ENCODE data around the gene CPNE9. TPM values are rescaled to one million over a fixed set of nuclear protein-coding genes. Genes with fewer than 3 reads are reported as not detected.

Gene CPNE9
- polyA plus RNA-seq, 2 of the 4 experiments (the other 2 are of a cell fraction): 0.03 TPM; not detected in 1

DNA sequence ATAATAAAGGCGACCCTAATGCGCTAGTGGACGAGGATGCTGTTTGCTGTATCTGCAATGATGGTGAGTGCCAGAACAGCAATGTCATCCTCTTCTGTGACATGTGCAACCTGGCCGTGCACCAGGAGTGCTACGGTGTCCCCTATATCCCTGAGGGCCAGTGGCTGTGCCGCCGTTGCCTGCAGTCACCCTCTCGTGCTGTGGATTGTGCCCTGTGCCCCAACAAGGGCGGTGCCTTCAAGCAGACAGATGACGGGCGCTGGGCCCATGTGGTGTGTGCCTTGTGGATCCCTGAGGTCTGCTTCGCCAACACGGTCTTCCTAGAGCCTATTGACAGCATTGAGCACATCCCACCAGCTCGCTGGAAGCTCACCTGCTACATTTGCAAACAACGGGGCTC, 35.5 kb downstream of the CPNE9 start:
- WGBS (ENCODE audit: missing lambda C conversion rate): 93% methylated on average over 10 of the region's 15 CpGs
- CTCF ChIA-PET: interaction anchor here (1.2 to 2.2 kb wide), 3 partner anchors 10 to 23 kb away, joined by 3 to 10 read pairs (median 5); no protein-coding TSS in a partner anchor
- no peaks in the 10 kb centered on the region for H3K4me1 ChIP-seq
- DNase-seq (ENCODE audit: low read depth in 1 of 2, low spot score in 1 of 2) (no peak), ATAC-seq (no peak), FAIRE-seq (no peak)
- H3K27ac ChIP-seq: no peak overlapping the region
- TF ChIP-seq EHF (CRISPR knock-in tag; IDR thresholded peaks at IDR 0.05): no peak
- TF ChIP-seq RCOR1 (IDR thresholded peaks at IDR 0.05; ENCODE audit: low read depth, low read length): no peak
- TF ChIP-seq POLR2AphosphoS2 (conservative IDR thresholded peaks at IDR 0.05; ENCODE audit: low read length): no peak
- no peak for TF ChIP-seq CBX2 (IDR thresholded peaks at IDR 0.05; ENCODE audit: borderline replicate concordance, low read depth)
- TF ChIP-seq HEYL (CRISPR knock-in tag; IDR thresholded peaks at IDR 0.05): no peak
- no peak for TF ChIP-seq PHF8 (IDR thresholded peaks at IDR 0.05; ENCODE audit: borderline replicate concordance, low read depth)
- no peak for TF ChIP-seq MAZ (IDR thresholded peaks at IDR 0.05; ENCODE audit: borderline replicate concordance, low read depth, low read length)
- TF ChIP-seq MYC (IDR thresholded peaks at IDR 0.05; ENCODE audit: borderline replicate concordance, low read length): no peak
- no peak for TF ChIP-seq RFX5 (IDR thresholded peaks at IDR 0.05)
- TF ChIP-seq RARB (CRISPR knock-in tag; IDR thresholded peaks at IDR 0.05): no peak
- no peak for TF ChIP-seq CEBPB (IDR thresholded peaks at IDR 0.05)
- TF ChIP-seq CHD4 (IDR thresholded peaks at IDR 0.05; ENCODE audit: borderline replicate concordance): no peak
- no peak for TF ChIP-seq FOSB (CRISPR knock-in tag; IDR thresholded peaks at IDR 0.05)
- TF ChIP-seq BHLHE40 (IDR thresholded peaks at IDR 0.05; ENCODE audit: low read depth, low read length): no peak
- TF ChIP-seq ZC3H11A (IDR thresholded peaks at IDR 0.05): no peak
- TF ChIP-seq, protein P1, sequence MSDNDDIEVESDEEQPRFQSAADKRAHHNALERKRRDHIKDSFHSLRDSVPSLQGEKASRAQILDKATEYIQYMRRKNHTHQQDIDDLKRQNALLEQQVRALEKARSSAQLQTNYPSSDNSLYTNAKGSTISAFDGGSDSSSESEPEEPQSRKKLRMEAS (IDR thresholded peaks at IDR 0.05): no peak
- H3K9me3 ChIP-seq: no peaks in the 10 kb centered on the region
- no peak overlapping the region for H3K4me2 ChIP-seq
- POLR2A ChIA-PET: no interaction called here
- no peak overlapping the region for H3K4me3 ChIP-seq

DNA sequence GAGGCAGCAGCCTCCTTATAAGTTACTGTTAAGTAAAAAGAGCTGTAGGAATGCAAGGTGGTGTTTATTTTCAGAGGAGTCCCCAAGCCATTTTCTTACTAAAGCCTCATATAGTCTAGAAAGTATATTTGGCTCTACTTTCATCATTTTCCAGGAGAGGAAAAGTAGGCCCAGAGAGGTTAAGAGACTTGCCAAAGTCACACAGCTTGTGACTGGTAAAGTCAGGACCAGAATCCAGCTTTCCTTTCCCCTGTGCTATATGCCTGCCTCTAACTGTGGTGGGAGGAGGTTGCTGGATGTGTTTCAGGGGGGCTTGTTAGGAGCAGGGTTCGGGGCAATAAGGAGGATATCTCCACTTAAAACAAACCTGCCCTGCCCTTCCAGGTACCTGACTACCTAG, 38.9 kb downstream of the CPNE9 start:
- 100% methylated on average over 1 of the region's 1 CpG for WGBS (ENCODE audit: missing lambda C conversion rate)
- CTCF ChIA-PET: interaction anchor here (1.0 to 3.5 kb wide), 3 partner anchors 8 to 27 kb away, joined by 3 to 18 read pairs (median 5); partner anchors contain the start of gene BRPF1
- H3K4me2 ChIP-seq: no peak overlapping the region
- no peaks in the 10 kb centered on the region for H3K4me1 ChIP-seq
- DNase-seq (ENCODE audit: low read depth in 1 of 2, low spot score in 1 of 2): no peak
- no peaks in the 10 kb centered on the region for H3K9me3 ChIP-seq
- no peak for ATAC-seq
- H3K27ac ChIP-seq: no peak overlapping the region
- no peak for TF ChIP-seq ZNF302 (CRISPR knock-in tag; IDR thresholded peaks at IDR 0.05)
- TF ChIP-seq CBX8 (IDR thresholded peaks at IDR 0.05): no peak
- peak; percentile 60 for TF ChIP-seq ZFP36 (IDR thresholded peaks at IDR 0.05; ENCODE audit: borderline replicate concordance, partially characterized antibody)
- TF ChIP-seq FOSL2 (IDR thresholded peaks at IDR 0.05): no peak
- TF ChIP-seq FOSL2 (CRISPR knock-in tag; IDR thresholded peaks at IDR 0.05): no peak
- H3K4me3 ChIP-seq: no peak overlapping the region
- POLR2A ChIA-PET: no interaction called here
- FAIRE-seq: no peak

DNA sequence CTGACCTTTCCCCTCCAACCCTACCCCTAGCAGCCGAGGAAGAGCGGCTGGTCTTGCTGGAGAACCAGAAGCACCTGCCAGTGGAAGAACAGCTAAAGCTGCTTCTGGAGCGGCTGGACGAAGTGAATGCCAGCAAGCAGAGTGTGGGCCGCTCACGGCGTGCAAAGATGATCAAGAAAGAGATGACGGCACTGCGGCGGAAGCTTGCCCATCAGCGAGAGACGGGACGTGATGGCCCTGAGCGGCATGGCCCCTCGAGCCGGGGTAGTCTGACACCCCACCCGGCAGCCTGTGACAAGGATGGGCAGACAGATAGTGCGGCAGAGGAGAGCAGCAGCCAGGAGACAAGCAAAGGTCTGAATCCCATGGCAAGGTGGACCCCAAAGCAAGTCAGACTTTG, 39.9 kb downstream of the CPNE9 start:
- no peak for FAIRE-seq
- Histone ChIP-seq H3K27ac (no peak overlapping the region), H3K4me3 (no peak overlapping the region), H3K4me1 (no peaks in the 10 kb centered on the region), H3K4me2 (no peak overlapping the region), H3K9me3 (no peaks in the 10 kb centered on the region)
- WGBS (ENCODE audit: missing lambda C conversion rate): 94% methylated on average over 18 of the region's 18 CpGs
- ChIA-PET CTCF (interaction anchor here (1.3 to 3.5 kb wide), 2 partner anchors 11 to 28 kb away, joined by 5 to 18 read pairs; partner anchors contain the start of gene BRPF1), POLR2A (no interaction called here)
- DNase-seq (ENCODE audit: low read depth in 1 of 2, low spot score in 1 of 2): no peak
- ATAC-seq: no peak
- TF ChIP-seq NR3C1 (IDR thresholded peaks at IDR 0.05) (no peak), HDAC2 (IDR thresholded peaks at IDR 0.05) (no peak), NFE2L2 (conservative IDR thresholded peaks at IDR 0.05; ENCODE audit: low read length) (no peak), EHMT2 (IDR thresholded peaks at IDR 0.05; ENCODE audit: low read depth) (no peak), MAZ (IDR thresholded peaks at IDR 0.05; ENCODE audit: borderline replicate concordance, low read depth, low read length) (no peak), FOSL2 (IDR thresholded peaks at IDR 0.05) (no peak), FOSL2 (CRISPR knock-in tag; IDR thresholded peaks at IDR 0.05) (no peak), CHD4 (IDR thresholded peaks at IDR 0.05; ENCODE audit: borderline replicate concordance) (no peak), CBX8 (IDR thresholded peaks at IDR 0.05) (no peak)
- TF ChIP-seq, protein P2, sequence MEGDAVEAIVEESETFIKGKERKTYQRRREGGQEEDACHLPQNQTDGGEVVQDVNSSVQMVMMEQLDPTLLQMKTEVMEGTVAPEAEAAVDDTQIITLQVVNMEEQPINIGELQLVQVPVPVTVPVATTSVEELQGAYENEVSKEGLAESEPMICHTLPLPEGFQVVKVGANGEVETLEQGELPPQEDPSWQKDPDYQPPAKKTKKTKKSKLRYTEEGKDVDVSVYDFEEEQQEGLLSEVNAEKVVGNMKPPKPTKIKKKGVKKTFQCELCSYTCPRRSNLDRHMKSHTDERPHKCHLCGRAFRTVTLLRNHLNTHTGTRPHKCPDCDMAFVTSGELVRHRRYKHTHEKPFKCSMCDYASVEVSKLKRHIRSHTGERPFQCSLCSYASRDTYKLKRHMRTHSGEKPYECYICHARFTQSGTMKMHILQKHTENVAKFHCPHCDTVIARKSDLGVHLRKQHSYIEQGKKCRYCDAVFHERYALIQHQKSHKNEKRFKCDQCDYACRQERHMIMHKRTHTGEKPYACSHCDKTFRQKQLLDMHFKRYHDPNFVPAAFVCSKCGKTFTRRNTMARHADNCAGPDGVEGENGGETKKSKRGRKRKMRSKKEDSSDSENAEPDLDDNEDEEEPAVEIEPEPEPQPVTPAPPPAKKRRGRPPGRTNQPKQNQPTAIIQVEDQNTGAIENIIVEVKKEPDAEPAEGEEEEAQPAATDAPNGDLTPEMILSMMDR (IDR thresholded peaks at IDR 0.05): no peak
- TF ChIP-seq, protein P3, sequence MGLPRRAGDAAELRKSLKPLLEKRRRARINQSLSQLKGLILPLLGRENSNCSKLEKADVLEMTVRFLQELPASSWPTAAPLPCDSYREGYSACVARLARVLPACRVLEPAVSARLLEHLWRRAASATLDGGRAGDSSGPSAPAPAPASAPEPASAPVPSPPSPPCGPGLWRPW (IDR thresholded peaks at IDR 0.05): no peak
- TF ChIP-seq, protein P4, sequence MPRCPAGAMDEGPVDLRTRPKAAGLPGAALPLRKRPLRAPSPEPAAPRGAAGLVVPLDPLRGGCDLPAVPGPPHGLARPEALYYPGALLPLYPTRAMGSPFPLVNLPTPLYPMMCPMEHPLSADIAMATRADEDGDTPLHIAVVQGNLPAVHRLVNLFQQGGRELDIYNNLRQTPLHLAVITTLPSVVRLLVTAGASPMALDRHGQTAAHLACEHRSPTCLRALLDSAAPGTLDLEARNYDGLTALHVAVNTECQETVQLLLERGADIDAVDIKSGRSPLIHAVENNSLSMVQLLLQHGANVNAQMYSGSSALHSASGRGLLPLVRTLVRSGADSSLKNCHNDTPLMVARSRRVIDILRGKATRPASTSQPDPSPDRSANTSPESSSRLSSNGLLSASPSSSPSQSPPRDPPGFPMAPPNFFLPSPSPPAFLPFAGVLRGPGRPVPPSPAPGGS (IDR thresholded peaks at IDR 0.05): no peak
- TF ChIP-seq, protein P5, sequence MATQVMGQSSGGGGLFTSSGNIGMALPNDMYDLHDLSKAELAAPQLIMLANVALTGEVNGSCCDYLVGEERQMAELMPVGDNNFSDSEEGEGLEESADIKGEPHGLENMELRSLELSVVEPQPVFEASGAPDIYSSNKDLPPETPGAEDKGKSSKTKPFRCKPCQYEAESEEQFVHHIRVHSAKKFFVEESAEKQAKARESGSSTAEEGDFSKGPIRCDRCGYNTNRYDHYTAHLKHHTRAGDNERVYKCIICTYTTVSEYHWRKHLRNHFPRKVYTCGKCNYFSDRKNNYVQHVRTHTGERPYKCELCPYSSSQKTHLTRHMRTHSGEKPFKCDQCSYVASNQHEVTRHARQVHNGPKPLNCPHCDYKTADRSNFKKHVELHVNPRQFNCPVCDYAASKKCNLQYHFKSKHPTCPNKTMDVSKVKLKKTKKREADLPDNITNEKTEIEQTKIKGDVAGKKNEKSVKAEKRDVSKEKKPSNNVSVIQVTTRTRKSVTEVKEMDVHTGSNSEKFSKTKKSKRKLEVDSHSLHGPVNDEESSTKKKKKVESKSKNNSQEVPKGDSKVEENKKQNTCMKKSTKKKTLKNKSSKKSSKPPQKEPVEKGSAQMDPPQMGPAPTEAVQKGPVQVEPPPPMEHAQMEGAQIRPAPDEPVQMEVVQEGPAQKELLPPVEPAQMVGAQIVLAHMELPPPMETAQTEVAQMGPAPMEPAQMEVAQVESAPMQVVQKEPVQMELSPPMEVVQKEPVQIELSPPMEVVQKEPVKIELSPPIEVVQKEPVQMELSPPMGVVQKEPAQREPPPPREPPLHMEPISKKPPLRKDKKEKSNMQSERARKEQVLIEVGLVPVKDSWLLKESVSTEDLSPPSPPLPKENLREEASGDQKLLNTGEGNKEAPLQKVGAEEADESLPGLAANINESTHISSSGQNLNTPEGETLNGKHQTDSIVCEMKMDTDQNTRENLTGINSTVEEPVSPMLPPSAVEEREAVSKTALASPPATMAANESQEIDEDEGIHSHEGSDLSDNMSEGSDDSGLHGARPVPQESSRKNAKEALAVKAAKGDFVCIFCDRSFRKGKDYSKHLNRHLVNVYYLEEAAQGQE (IDR thresholded peaks at IDR 0.05): no peak
